GM19463 (cell line): ENCODE measurements around the gene QTRT2.
A peak's percentile ranks its signal among the peaks of the same experiment; 100 is the strongest.

ENCODE experiments used
- ATAC-seq: cut with Tn5 transposase; IDR thresholded peaks from one replicate; pipeline ENCODE4 v1.9.1; 2021; ENCODE audit warnings: mild to moderate bottlenecking, moderate library complexity; ENCODE audit not compliant: unreplicated experiment

QTRT2 gene

DNA sequence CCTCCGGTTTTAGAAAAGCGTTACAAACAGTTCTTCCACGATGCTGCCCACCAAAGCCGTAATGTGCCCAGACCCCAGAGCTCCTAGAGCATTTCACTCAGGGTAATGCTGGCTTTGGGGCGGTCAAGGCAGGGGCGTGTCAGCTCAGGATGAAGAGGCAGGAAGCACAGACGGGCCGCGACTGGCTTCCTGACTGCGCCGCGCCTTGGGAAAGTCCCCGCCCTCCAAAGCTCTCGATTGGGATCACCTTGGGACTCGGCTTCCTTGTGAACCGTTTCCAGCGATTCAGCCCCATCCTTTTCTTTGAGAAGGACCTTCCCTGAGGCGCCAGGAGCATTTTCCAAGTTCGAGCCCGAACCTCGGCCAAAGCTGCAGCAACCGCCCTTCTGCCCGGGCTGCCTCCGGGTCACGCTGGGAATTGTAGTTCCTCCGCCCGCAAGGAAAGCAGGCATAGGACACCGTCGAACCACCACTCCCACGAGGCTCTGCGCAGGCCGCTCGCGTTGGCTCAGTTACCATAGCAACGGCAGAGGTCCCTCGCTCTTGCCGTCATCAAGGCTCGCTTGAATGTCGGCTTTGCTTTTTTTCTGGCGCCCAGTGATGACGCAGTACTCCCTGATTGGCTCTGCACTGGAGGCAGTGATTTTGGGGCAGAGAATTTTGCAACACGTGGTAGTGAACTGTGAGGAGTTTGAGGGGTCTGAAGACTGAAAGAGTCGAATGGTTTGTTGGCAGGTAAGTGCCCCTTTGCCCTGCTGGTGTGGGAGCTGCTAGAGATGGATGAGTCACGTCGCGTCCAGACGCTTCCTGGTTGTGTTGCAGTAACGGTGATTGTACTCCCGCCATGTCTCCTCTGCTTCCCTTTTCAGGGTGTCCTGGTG, at the start of gene QTRT2, which contains the start of gene CCDC191:
Gene QTRT2, plus strand, starts transcription at position 608 of the 881 bp plus-strand sequence. CDS start 8,521 bp downstream, outside the sequence.
Gene CCDC191, minus strand, starts transcription at position 397 of the 881 bp plus-strand sequence. Its CDS starts 60 bp downstream, at position 337.
- ATAC-seq: peak; percentile 97

DNA sequence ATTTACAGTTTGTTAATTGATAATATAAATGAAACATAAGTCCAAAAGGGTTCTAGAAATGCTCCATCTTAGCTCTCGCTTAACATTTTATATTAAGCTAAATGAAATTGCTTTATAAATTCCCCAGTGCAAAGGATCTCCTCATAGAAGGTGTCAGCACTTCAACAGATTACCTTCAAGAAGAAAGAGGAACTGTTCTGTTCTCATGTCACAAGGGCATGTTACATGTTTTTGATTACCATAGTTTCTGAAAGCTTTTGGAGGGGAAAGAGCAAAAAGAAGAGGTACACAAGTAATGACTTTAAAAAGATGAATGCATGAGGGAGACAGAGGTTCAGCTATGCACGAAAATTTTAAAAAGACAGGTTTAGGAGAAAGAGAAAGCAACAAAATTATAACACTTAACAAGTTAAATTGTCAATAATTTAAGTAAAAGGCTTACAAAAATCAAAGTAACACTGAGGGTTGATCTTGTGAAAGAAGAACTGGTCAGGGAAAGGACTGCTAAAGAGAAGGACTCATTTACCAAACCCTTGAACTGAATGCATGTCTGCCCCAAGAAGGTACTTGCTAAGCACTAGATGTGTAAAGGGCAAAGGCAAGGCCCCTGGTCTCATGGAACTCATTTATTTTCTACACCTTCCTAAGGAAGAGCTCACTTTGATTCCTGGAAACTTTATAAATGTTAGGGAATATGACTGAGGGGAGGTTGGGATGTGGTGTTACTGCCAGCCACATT, 45.3 kb upstream of the QTRT2 start:
- ATAC-seq: no peak

DNA sequence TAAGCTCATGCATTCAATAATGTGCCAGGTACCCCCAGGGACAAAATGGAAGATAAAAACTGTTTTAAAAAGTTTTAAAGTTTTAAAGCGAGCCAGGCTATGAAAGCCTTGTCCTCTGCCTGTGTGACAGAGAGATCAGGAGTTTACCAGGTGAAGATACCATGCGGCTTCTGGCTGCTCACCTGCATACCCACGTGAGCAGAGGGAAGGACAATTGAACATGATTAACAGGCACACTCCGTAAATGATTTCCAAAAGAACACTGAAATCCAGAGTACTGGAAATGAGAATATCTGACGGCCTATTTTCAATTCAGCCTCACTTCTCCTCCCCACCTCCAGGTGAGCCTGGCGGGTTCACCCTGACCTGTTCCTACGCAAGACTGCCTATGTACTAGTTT, 42.3 kb upstream of the QTRT2 start:
- no peak for ATAC-seq

DNA sequence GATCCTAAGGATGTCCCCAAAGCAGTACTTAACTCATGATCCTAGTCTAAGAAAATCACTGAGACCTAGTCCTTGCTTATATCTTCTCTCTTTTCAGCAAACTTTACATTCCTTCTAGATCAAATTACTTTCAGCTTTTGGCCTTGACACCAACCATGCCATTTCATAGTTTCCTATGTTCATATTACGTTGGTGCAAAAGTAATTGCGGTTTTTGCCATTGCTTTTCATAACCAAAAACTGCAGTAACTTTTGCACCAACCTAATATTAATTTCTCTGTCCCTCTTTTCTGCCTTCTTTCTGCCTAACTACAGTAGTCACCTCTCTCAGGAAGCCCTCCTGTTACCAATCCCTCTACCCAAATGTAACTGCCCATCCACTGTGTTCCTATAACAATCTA, 37.1 kb upstream of the QTRT2 start:
- no peak for ATAC-seq

DNA sequence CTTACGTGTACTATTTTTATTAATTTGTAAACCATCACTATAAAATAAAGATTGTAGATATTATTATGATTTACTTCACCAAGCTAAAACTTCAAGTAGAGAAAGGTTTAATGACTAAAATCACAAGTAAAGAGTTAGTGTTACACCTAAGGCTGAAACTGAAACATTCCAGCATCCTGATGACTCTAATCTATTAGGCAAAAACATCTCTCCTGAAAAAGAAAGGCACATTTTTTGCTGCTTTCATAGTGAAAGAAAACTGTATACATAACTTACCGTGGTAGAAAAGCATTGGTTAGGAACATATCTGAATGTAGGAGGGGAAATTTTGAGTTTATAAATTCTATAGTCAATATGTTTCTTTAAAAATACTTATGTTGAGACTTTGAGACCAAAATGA, 35.6 kb upstream of the QTRT2 start:
- no peak for ATAC-seq

DNA sequence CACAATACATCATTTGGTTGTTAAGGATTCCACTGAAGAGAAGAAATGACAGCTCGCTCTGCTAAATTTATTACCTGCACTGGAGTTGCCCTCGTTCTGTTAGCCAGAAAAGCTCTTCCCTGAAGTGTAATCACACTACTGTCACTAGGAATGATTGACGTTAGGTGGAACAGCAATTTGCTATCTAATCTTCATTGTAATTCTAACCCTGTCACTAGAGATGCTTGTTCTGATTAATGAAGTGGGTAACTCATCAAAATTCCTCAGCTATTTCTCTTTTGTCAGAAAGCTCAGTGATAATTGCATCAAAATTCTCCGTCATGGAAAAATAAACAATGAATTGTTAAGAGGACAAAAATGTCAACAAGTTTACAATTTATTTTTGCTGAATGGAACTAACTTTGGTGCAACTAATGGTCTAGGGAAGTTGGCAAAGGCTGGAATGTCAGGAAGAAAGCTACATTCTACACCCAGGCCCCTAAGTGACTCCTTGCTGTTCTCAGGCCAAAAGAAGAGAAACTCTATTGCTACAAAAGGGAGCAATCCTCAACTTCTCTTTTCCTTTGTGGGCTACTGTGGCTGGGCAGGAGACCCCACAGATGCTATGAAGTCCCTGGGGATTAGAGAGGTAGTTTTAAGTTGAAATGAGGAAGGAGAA, 34.3 kb upstream of the QTRT2 start:
- ATAC-seq: no peak

DNA sequence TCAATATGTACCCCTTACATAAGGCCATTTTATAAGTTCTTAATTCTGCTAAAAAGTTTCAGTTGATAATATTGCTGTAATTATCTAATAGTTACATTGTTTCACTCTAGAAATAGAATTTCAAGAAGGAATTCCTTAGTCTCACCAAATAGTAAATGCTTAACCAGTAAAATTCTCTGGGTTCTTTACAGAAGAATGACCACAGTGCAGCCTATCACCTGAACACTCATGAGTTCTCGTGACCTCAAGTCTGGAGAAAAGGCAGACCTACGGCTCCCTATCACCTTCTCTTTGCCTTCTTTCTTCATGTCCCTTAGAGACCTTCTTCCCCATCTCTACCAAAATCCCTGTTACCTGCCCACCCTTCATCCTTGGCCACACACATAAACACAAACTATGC, 31.1 kb upstream of the QTRT2 start:
- ATAC-seq: no peak

DNA sequence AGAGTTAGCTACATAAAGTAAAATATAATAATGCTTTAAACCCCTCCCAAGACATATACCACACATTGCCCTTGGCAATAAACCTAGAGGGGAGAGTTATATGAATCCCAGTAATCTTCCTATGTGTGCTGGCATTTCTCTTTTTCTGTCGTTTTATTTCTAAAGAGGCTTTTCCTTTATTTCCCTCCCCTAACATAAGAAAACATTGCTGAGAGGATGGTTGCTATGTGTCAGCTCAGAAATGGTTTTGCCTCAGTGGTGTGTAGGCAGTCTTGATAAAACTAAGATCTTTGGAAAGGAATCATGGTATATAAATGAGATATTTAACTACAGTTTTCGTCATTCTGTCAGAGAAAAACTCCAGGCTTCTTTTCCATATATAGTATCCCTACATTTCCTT, 30.2 kb upstream of the QTRT2 start:
- no peak for ATAC-seq

DNA sequence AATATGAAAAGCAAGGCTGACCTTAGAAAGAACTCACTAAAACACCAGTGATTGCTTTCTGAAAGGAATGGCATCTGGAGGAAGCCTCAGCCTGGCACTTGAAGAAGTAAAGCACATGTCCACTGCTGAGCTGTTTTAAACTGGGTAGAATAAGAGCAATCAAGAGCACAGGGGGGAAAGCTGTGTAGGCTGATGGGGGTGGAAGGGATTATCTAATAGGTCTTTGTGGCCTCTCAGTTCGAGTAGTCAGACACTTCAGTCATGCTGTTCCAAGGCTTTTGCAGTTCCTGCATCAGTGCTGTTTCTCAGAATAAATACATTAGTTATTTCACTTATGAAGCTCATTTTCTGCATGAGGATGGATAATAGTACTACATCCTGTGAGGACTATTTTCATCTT, 22.8 kb upstream of the QTRT2 start:
- ATAC-seq: no peak

DNA sequence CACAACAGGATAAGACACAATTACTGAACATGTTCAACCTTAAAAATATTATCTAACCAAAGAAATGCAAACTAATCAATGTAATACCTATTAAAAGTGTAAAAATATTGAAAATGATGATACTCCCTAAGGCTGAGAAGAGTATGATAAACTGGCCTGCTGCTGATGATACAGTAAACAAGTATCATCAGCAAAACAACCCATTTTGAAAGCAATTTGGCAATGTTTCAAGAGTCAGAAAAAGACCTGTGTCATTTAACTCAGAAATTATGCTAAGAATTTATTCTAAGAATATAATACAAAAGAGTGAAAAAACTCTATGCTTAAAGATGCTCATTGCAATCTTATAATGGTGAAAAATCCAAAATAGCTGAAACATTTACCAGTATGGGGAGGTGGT, 22.3 kb upstream of the QTRT2 start:
- ATAC-seq: no peak

DNA sequence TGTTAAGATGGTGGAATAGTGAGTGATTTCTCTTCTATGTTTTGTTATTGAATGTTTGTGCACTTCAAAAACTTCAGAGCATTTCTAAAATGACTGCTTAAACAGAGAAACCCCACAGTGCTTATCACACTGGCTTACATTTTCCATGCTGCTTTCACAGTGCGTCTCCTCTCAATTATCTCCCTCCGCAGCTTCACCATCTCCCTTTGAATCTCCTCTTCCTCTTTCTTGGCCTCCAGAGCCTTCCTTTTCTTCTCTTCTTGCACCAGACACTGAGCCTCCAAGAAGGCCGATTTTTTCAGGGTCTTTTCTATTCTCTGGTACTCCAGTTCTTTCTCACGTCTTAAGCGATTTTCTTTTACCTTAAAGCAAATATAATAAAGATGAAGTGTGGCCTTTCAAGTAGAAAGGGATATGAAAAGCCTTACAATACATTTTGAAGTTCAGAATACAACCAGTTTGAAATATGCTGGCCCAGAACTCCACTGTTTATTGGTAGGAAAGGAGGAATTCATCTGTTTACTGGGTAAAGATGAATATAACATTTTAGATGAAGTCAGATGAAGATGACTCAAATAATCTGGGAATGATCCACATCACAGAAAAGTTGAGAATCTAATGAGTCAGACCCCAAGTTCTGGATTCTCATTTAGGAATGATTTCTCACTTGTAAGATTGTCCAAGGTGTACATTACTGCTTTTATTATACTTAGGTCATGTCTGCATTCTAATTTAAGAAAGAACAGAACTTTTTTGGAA, 21.6 kb upstream of the QTRT2 start:
- no peak for ATAC-seq

DNA sequence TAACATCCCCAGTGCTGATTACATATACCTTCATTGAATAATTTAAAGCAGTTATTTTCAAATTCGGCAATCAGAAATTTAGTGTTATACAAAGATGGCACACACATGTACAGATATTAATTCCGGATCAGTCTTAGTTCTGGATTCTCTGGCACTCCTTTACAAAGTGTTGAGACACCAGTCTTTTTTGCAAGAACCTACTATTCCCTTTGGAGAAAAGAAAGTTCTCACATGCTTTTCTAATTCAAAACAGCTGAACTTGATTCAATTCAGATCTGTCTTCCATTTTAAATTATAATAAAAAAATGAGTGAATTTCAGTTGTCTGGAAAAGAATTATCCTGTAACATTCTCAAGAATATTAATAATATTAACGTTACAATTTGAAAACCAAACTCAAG, 20.6 kb upstream of the QTRT2 start:
- no peak for ATAC-seq

DNA sequence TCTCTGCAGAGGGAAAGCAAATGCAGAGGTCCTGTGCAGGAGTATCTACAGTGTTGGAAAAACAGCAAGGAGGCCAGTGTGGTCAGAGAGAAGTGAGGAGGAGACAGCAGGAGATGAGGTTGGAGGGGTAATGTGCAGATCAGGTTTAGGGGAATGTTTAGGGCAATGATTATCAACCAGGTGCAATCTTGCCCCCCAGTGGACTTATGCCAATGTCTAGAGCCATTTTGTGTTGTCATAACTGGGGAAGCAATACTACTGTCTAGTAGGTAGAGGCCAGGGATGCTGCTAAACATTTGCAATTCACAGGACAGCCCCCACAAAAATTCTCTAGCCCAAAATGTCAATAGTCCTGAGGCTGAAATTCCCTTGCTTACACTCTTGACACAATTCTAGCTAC, 13.3 kb upstream of the QTRT2 start:
- ATAC-seq: no peak

DNA sequence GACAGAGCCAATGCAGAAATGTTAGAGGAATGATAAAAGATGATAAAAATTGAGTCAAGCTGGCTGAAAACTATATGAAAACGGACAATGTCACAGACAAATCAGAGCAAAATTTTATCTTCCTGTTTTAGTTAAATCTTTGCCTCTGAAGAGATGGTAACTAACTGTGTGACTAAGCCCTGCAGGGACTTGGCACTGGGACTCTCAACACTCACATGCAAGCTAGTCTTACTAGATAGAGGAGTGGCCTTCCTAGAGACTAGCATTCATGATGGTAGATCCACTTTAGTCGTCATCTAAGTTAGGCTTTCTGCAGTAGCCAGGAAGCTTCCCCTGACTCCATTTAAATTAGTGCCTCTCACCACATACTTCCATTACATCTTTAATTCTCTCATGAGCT, 4.3 kb upstream of the QTRT2 start:
- no peak for ATAC-seq

DNA sequence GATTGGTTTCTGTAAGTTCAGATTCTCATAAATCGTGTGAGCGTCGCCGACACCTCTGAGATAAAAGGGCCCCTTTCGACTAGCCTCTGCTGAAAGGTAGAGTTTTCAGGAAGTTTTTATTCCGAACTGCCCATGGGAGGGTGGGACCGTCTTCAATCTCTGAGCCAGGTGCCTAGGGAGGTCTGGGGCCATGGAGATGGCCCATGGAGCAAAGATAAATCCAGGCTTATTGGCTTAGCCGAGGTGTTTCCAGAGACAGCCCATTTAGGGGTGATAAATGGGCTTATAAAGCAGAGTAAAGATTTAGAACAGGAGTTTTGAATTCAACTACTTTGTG, 442 bp downstream of the QTRT2 start:
- ATAC-seq: peak; percentile 6

DNA sequence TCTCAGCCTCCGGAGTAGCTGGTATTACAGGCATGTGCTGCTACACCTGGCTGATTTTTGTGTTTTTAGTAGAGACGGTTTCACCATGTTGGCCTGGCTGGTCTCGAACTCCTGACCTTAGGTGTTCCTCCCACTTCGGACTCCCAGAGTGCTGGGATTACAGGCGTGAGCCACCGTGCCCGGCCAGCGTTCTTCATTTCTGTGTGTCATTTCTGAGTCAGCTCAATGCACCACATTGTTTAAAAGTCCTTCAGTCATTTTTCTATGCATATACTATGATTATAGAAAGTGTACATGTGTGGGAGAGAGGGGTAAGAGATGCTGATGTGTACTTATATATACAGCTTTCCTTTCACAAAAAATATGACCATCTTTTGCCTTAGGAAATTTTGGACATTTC, 2.1 kb downstream of the QTRT2 start:
- no peak for ATAC-seq

DNA sequence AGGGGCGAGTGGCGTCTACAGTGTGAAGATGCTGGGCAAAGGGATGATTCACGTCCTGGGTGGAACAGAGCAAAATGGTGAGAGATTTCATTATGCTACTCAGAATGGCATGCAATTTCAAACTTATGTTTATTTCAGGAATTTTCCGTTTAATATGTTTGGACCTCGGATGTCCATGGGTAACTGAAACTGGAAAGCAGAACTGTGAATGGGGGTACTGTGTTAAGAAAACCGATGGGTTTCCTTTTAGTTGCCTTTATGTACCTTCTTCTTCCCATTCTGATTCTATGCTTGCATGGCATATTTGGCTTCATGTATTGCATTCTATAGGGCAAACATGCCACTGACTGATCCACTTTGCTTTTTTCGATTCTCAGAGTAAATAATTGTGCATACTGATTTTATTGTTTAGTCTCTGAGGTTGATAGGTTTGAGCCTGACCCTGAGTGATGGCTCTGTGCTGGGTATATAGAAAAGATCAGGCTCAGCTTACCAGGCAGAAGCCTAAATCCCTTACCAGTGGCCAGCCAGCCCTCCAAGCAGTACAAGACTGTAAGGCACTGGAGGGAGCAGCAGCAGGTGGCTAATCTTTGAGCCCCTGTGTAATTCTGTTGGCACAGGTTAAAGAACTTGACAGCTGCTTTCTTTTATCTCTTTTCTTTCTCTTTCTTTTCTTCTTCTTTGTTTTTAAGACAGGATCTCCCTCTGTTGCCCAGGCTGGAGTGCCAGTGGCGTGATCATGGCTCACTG, 4.5 kb downstream of the QTRT2 start:
- no peak for ATAC-seq

DNA sequence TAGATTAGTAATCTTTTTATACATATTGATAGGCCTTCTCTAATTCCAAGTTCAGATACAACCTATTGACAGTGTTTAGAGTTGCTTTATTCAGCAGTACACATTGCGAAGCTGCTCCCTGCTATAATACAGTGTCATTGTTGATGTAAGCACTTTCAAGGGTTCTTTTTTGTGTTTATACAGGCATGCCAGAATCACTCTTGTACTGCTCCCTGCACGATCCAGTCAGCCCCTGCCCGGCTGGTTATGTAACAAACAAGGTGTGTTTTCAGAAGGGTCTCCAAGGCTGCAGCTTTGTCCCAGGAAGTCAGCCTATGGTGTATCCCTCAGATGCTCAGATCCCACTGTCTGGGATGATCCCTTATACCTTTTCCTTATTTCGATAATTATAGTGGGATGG, 11.3 kb downstream of the QTRT2 start:
- ATAC-seq: no peak

DNA sequence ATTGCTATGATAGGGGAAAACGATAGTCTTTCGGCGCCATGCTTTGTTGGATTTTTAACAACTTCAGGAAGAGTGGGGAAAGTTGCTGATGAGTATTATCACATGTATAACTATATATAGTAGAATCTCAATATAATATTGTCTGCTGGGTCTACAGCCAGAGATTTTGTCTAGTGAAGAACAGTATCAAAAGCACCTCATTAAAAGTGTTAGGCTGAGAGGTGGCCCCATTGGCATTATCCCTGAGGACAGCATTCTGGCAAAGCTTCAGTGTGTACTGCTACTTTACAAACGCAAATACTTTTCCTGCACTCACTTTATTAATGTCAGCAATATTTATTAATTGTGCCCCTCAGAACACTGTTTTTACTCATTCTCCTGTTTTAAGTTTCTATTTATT, 11.8 kb downstream of the QTRT2 start:
- ATAC-seq: no peak

DNA sequence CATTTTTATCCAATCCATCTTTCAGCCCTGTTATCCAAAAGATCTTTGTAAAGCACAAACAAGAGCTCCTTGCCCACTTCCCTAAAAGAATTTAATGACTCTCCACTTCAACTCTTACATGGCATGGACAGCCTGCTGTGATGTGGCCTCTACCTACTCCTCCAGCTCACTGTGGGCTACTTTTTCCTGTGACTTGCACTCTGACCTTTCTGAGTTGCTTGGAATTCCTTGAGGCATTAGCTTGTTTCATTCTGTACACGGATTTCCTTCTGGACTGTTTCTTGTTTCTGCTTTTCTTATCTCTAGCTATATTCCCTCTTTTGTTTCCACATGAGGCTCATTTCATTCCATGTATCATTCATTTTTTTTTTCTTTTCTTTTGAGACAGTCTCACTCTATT, 15.2 kb downstream of the QTRT2 start:
- ATAC-seq: no peak
